HG02943 (cell line): ENCODE data around the gene NXN.
A peak's percentile ranks its signal among the peaks of the same experiment; 100 is the strongest.

ENCODE experiments used
- ATAC-seq: cut with Tn5 transposase; IDR thresholded peaks from one replicate; pipeline ENCODE4 v1.9.1; 2021; ENCODE audit warnings: mild to moderate bottlenecking, low read depth, moderate library complexity; ENCODE audit not compliant: unreplicated experiment

NXN gene

DNA sequence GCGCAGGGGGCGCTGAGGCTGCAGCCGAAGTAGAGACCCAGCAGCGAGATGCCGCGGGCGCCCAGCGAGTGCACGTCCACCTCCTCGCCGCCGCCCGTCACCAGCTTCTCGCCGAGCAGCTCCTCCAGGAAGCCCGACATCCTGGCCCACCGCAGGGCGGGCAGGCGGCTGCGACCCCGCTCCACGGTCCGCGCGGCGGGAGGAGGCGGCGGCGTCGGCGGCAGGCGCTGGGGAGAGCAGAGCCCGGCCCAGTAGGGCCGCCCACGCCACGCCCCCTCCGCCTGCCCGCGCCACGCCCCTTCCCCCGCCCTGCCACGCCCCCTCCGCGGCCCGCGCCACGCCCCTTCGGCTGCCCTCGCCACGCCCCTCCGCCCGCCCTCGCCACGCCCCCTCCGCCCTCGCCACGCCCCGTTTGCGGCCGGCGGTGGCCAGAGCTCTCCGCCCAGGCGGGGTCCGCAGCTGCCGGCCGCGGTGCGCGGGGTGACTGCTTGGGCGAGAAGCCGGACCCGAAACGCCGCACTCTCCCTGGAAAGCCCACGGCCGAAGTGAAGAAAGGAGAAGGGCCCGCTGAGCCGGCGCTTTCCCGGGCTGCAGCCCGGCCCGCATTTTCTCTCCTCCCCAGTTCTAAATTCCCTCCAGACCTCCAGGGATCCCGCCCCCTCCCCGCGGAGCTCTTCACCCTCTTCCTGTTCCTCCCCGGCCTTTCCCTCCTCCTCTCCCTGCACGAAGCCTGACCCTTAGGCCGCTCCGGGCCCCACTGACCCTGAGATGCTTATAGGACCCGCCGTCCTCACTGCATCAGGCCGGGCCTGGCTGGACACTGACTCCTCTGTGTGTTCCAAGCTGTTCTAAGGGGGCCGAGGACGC is at the start of gene NXN:
Gene NXN (minus strand): TSS at position 238 of the 867 bp plus-strand sequence.
- ATAC-seq = peak; percentile 57

DNA sequence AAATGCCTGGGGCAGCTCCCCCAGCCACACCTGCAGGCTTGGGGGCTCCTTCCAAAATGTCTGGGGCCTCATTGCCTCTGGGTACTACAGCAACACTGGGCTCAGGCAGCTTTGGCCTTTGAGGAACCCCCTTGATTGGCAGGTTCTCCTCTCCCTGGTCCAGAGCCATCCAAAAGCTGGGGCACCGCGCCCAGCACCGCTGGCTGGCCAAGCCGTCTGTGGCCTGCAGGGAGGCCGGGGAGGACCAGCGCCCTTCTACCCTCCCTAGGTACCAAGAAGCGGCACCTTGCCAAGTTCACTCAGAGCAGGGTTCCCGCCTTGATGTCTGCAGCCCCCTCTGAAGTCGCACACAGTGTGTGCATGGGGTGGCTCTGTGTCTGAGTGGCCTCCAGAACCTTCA is 47.5 kb upstream of the NXN start:
- ATAC-seq = no peak

DNA sequence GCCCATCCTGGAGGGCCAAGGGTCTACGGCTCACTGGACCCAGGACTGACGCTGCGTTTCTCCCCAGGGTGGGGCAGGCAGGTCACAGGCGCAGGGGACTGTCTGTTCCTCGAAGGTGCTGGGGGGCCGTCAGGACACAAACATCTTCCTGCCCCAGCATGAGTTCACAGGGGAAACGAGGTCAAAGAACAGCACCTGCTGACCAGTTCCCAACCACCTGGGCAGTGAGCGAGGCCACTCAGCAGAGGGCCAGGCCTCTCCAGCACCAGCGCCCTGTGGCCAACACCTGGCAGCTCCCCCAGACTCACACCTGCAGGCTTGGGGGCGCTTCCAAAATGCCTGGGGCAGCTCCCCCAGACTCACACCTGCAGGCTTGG is 47.0 kb upstream of the NXN start:
- no peak for ATAC-seq

DNA sequence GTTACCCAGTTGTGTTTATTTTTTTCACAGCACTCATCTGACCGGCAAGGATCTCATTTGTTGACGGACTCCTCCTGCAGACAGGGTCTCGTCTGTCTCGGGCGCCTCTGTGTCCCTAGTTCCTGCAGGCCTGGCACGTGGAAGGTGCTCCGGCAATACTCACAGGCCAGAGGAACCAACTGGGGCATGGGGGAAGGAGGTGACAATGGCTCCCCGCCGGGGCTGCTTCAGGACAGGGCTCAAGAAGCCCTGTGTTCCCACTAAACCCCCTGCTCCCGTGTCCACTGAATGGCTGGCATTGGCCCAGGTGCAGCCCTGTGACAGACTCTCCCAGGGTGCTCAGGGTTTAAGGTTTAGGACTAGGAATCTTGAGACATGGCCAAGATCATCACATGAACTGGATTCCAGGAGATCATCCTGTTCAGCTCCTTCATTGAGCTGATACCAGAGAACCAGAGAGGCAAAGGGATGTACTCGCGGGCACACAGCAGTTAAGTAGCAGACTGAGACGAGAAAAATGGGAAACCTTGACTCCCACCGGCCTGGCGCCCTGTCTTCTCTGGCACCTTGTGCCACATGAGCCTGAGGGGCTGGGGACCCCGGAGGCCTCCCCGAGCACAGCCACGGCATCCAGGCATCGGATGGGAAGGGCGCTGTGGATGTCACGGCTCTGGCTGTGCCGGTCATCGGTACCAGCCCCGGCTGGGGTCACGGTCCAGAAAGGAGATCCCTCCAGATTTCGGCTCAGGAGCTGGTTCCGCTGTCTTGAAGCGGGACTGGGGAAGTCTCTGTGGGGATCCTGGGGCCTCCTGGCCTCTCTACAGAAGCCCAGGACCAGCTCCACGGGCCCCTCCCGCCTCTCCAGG is 46.4 kb upstream of the NXN start:
- ATAC-seq = no peak

DNA sequence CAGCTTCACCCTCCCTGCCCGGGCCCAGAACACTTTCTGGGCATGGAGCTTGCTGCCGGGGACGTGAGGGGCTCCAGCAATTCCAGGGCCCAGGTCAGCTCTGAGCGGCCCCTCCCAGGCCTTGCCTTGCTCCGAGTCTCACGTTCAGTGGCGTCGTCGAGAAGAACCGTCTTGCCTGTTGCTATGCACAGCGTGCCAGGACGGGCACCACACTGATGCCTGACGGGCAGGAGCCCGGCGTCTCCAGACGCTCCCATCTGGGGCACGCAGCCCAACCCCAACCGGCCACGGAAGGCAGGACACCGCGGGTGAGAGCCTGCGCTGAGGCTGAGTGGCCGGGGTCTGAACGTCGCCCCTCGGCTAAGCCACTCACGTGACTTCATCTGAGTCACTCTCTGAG is 44.5 kb upstream of the NXN start:
- ATAC-seq = no peak

DNA sequence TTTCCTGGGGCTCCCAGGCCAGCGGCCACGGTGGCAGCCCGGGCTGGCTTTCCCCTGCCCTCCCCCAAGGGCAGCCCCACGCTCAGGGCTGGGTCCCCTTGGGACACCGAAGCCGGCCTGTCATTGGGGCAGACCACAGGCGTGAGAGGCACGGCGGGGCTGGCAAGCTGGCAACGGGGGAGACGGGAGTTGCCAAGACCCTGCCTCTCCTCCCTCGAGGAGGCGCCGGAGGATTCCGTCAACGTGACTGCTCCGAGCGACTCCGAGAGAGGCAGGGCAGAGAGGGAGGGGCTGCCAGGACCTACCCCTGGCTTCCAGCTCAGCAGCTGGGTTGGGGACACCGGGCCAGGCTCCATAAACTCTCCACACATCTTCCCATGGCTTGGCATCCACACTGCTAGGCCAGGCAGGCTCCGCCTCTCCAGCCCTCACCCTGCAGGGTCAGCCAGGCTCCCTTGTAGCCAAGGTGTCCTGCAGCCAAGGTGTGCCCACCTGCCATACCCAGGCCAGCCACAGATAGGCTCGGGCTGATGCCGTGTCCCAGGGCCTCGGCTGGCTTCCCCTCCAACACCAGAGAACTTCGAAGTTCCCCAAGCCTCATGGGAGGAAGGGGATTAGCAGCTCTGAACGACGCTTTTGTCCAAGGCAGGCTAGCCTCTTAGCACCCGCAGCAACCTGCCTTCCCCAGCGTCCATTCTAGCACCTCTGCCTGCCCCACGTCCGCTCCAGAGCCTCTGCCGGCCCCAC is 42.9 kb upstream of the NXN start:
- ATAC-seq = no peak

DNA sequence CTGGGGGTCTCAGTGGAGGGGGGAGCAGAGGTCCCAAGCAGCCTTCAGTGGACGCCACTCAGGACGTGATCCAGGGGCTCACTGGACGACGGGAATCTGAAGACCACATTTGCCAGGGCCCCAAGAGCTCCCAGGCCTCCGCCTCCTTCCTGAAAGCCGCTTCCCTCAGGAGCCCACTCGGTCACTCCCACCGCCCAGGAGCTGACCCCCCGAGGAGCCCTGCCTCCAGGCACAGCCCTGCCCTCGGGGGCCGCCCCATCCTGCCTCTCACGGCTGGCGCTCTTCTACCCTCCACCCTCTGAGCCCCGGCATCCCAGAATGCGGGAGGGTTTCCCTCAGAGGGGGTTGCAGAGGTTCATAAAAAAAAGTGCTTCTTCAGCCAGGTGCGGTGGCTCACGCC is 41.6 kb upstream of the NXN start:
- no peak for ATAC-seq

DNA sequence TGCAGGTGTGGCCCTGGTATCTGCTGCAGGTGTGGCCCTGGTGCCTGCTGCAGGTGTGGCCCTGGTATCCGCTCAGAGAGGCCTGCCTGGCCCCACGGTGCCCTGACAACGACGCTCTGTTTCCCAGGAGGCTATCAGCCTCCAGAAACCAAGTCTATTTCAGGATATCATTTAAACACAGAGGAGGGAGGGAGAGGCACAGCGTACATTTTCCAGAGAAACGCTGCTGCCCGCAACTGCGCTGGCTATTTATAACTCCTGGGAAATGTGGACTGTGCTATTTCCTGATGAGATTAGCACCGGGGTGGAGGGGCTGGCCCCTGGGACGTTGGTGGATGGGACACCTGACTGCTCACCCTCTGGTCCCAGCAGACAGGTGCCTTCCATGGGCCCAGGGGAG is 39.9 kb upstream of the NXN start:
- no peak for ATAC-seq

DNA sequence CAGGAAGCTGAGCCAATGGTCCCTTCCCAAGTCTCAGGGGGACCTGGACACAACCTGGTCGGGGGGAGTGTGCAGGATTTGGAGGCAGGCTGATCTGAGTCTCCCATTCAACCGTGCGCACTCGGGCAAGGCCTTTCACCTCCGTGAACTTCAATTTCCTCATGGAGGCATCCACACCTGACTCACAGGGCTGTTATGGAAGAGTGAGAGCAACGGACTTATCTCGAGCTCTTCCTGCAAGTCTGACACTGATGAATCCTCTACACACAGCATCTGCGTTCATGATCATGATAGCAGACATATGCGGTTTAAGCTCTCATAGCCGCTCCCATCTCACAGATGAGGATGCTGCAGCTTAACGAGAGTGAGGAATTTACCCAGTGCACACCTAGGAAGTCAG is 39.0 kb upstream of the NXN start:
- ATAC-seq = no peak

DNA sequence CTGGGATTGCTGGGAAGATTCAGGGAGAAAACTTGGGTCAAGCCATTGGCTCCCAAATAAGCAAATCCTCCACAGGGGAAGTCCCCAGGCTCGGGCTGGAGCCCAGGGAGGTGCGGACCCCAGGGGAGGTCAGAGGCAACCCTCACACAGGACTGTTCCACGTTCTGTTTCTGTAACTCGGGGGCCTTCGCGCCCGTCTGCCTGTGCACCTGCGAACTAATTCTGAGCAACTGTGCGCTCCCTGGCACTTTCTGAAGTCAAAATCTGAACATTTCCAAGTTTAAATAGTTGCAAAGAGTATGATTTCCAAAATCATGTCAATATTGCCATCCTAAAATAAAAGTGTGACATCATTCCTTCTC is 34.1 kb upstream of the NXN start:
- no peak for ATAC-seq

DNA sequence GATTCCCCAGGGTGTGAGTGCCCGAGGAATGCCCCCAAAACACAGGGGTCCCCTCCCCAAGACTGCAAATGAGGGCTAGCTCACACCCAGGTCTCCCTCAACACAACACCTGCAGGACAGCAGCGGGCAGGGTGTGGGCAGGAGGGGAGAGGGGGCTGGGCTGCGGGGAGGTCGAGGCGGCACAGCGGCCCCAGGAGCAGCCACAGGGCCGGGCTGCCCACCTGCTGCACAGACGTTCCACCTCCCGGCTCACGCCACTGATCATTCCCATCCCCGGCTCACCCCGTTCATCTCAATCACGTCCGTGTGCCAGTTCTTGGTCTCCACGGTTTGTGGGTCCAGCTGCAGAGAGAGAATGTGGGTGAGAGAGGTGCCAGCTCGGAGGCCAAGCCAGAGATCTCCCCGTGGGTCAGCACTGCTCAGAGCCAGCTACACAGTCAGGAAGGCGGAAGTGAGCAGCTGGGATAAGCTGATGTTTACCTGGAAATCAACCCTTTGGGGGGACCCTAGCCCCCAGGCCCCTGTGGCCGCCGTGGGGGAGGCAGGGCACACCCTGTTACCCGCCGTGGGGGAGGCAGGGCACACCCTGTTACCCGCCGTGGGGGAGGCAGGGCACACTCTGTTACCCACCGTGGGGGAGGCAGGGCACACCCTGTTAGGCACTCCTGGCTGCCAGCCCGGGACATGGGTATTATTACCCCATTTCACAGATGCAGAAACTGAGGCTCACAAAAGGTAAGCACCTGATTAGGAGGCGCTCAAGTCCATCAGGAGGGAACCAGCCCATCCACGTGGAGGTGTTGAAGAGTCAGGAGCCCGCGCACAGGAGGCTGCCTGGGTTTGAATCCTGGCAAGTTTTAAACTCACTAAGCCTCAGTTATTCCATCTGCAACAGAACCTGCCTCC is 33.5 kb upstream of the NXN start:
- ATAC-seq = no peak

DNA sequence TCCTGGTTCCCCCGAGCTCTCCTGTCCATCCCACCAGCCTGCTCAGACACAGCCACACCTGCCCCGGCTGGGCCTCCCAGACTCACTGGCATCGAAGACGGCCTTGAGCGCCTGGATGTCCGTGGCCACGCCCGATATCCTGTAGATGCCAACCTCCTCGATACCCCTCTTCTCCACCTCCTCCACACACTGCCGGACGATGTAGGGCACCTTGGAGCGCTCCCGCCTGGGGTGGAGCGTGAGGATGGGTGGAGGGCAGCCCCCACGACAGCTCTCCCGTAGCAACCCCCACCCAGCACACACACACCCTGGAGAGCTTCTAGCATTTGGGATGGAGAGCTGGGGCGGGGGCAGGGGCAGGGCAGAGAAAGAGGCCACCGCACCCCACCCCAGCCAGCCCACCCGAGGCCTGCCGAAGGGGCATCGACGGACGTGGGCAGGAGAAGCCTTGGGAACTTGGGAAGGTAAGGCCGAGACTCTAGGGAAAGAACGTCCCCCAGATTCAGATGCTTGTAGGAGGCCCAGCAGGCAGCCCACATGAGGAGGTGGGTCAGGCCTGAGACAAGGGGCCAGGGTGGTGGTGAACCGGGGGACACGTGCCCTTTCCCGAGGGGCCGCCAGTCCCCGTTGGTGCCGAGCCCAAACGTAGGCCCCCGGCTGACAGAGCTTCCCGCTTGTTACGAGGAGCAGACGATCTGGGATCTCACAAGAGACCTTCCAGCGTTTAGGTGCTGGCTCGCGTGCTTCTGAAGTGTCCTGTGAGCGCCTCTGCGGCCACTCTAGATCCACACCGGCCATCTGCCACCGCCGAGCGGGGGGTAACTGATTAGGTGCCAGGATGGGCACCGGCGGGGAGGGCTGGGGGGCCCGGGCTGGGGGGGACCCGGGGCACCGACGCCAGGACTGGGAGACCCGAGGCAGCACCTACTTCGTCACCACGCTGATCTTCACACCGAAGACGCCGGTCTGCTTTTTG is 32.5 kb upstream of the NXN start:
- ATAC-seq = no peak

DNA sequence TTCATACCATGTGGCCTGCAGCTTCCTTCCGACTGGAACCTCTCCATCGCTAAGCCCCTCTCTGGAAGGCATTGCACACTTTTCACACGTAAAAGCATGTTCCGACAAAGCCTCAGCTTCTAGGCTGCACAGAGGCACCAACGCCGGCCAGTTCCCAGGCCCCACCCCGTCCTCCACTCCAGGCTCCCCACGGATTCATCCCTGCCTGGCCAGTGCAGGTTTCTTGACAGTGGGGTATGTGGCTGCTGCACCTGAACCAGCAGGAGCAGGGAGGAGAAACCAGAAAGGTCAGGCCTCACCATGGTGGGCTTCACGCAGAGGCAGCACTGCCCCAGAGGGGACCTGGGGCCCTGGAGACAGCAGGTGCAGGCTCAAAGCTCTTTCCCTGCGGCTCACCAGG is 31.6 kb upstream of the NXN start:
- ATAC-seq = no peak

DNA sequence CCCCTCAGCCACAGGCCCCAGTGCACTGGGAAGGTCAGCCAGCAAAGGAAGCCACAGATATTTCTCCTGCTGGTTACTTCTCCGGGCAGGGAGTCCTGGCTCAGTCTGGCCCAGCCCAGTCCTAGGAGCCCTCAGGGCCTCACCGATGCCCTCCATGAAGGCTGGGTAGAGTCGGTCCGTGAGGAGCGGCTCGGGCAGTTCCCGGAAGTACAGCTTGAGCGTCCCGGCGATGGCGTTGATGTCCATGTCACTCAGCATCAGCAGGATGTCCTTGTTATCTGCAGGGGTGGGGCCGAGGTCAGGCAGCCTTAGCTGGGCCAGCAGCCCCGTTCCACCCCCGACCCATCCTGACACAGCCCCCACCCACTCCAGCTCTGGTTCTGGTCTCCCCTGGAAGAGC is 31.0 kb upstream of the NXN start:
- no peak for ATAC-seq

DNA sequence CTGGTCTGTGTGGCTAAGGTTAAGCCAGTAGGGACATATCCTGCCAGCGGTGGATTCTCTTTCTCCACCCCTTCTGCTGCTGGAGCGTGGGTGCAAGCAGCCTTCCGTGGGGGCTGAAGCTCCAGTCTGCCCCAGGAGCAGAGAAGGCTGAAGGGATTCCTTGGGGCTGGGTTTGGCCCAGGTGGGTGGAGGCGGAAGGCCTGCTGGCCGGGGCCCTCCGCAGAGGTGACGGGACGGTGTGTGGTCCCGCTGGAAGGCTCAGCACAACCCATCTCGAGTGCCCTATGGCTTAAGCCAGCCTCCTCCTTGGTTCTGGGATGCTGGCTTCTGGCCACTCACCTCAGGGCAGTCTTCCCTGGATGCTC is 30.5 kb upstream of the NXN start:
- ATAC-seq = no peak

DNA sequence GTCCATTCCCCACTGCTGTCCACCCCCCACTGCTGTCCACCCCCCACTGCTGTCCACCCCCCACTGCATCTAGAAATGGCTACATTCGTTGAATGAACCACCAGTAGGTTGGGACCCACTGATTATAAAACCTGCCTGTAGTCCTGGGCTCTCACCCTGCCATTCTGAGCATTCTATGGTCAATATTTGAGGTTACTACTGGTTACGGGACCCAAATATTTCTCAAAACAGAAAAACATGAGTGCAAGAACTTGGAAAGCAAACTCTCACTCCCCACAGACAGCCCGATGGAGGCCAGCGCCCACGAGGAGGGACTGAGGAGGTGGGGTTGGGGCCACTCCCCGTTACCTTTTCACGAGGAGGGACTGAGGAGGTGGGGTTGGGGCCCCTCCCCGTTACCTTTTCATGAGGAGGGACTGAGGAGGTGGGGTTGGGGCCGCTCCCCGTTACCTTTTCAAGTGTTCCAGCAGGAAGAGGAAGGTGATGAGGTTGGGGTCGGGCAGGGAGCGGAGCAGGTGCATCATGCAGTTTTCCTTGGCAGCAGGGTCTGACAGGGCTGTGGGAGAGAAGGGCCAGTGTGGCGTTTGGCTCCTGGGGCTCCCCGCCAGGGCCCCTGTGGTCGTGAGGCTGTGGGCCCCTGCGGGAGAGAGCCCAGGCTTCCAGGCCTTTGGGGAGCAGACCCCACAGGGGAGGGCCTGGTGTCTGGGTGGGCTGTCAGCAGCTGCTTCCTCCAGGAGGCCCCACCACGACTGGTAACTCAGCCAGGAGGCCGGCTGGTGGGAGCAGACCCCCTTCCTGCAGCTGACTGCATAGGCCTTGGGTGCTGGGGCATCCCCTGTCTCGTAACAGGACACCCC is 29.9 kb upstream of the NXN start:
- no peak for ATAC-seq

DNA sequence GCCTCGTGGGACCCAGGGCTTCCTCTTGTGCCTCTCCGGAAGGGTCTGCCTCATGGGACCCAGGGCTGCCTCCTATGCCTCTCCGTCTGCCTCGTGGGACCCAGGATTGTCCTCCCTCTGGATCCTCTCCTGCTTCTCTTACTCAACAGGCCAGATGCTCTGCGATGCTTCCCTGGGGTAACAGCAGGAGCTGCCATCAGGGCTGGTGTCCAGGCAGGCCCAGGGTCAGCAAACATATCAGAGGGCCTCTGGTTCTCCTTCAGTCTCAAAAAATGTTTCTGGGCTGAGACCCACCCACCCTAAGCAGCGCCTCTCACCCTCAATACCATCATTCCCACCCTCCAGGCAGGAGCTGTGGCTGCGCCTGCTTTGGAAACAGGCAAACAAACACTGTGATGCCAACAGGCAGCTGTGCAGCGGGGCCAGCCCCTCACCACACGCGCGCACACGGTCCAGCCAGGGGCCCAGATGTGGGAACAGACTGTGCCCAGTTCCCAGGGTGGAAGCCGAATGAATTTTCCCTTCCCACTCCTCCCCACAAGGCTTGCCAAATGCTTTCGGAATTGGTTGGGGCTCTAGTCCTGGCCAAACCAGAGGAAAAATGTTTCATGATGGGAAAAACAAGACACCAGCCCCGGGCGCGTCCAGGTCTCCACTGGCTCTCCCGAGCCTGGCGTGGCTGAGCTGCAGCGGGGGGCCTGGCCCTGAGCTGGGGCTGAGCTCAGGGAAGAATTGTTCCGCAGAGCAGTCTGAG is 28.6 kb upstream of the NXN start:
- ATAC-seq = no peak
